Activated naive CD4-positive, alpha-beta T cell treated with Interleukin-2 at 50 U/mL for 16 hours (primary cell): ENCODE results near the gene TPSD1.

ENCODE experiments used
- DNase-seq: peaks from one replicate; pipeline ENCODE4 v3.0.0-alpha.2; 2020

TPSD1 gene

GRCh38 chr16:1301562-1301961 lies 45.7 kb downstream of the TPSD1 start:
- DNase-seq = no peak

- no peak for DNase-seq
These were observed 50.0 kb downstream of the TPSD1 start for GRCh38 chr16:1305823-1306222.

GRCh38 chr16:1306334-1306733 lies 50.5 kb downstream of the TPSD1 start:
- DNase-seq = no peak

GRCh38 chr16:1308036-1308976 lies 52.4 kb downstream of the TPSD1 start:
- no peak for DNase-seq
